ENCODE data around the gene REXO4.

REXO4 gene

GRCh38 chr9:133362359-133363044 is 55.3 kb downstream of the REXO4 start:
- DNase-seq = no peak

GRCh38 chr9:133361507-133362092 is 56.2 kb downstream of the REXO4 start:
- no peak for DNase-seq

- DNase-seq = no peak
Measured at GRCh38 chr9:133360400-133361393, 57.1 kb downstream of the REXO4 start.

- no peak for DNase-seq
Measured at GRCh38 chr9:133359399-133360175, 58.2 kb downstream of the REXO4 start.

GRCh38 chr9:133357656-133358055 is 60.2 kb downstream of the REXO4 start:
- DNase-seq = no peak

- DNase-seq = peak; percentile 85
Measured at GRCh38 chr9:133356391-133357091, 61.3 kb downstream of the REXO4 start, which contains the start of the genes SURF1 and SURF2. SURF1 (minus strand) TSS chr9:133356487; CDS start chr9:133356453, 34 bp downstream. SURF2 (plus strand) TSS chr9:133356550; CDS start chr9:133356593, 43 bp downstream.

Measured in CD4-positive, alpha-beta T cell treated with Interferon gamma for 1 hour (primary cell).